ENCODE results near the gene FAM111A. TPM values are rescaled to one million over a fixed set of nuclear protein-coding genes. Genes with fewer than 3 reads are reported as not detected.

FAM111A gene
- total RNA-seq, 1 experiment from 2014 or later = 20.1 TPM

DNA sequence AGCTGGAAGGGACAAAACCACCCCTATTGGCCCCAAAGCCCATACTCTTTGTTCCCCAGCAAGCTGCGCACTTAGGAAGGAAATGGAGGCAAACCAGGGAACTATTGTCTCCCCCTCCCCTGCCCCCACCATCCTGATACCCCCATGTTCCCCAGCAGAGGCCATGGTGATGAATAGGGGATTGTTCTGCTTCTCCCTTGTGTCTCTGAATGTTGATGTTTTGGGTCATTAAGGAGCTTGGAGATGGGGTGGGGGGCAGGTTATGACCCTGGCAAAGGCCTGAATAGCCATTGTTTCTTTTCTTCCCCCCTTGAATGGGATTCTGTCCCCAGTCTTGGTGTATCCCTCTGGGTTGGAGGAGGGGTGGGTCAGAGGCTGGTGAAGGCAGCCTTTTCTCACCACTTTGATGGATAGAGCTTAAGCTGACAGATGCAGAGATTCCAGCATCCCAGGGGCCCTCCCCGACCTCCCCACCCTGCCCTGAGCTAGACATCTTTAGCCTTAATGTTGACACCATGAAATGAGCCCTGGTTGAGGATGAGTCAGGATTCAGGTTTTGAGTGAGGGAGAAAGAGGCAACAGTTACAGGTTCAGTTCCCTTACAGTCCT is 37.6 kb downstream of the FAM111A start:
- H3K4me3 Mint-ChIP-seq = no peak overlapping the region
- no peak for DNase-seq
- Histone ChIP-seq H3K27me3 (ENCODE audit: insufficient read depth, low read length) (no peaks in the 10 kb centered on the region), H4K20me1 (ENCODE audit: control insufficient read depth, insufficient read depth, insufficient read length) (no peaks in the 10 kb centered on the region), H3K23me2 (ENCODE audit: insufficient read length, low read depth, low read length, poor library complexity, severe bottlenecking) (no peaks in the 10 kb centered on the region), H4K5ac (ENCODE audit: insufficient read length, low read depth, low read length) (no peak overlapping the region), H3K9ac (ENCODE audit: extremely low read depth, insufficient read length, low read length) (no peak overlapping the region), H2BK15ac (ENCODE audit: low read depth, low read length) (no peak overlapping the region), H3K23ac (ENCODE audit: insufficient read length, low read depth, low read length) (no peak overlapping the region), H3K4me2 (ENCODE audit: insufficient read depth, insufficient read length, low read length) (no peak overlapping the region), H2BK5ac (ENCODE audit: insufficient read length, low read length) (no peak overlapping the region), H3K79me2 (ENCODE audit: insufficient read depth, low read length) (no peaks in the 10 kb centered on the region; the same call in 1 of the 2 replicates), H3K4ac (ENCODE audit: low read depth, low read length) (no peak overlapping the region), H2BK20ac (ENCODE audit: low read depth, low read length, poor library complexity, severe bottlenecking) (no peak overlapping the region), H3K27ac (ENCODE audit: insufficient read length, low read depth, low read length) (no peak overlapping the region), H3K14ac (ENCODE audit: insufficient read depth, low read length) (no peak overlapping the region), H3T11ph (ENCODE audit: low read length) (no peak overlapping the region), H3K9me3 (ENCODE audit: control insufficient read depth, low read depth, low read length) (no peaks in the 10 kb centered on the region), H2AK5ac (ENCODE audit: insufficient read length, low read length) (no peak overlapping the region), H3K18ac (ENCODE audit: insufficient read length, low read depth, low read length) (no peak overlapping the region), H2BK12ac (ENCODE audit: insufficient read length, low read depth, low read length) (no peak overlapping the region), H4K8ac (replicated peaks; ENCODE audit: insufficient read length, low read depth, low read length) (no peak overlapping the region), H4K91ac (ENCODE audit: insufficient read length, low read depth, low read length) (no peak overlapping the region), H3K79me1 (ENCODE audit: insufficient read depth, low read depth, low read length, poor library complexity, severe bottlenecking) (peaks cover 3% of the 10 kb centered on the region), H2BK120ac (ENCODE audit: low read depth, low read length, poor library complexity, severe bottlenecking) (no peak overlapping the region), H3K56ac (ENCODE audit: insufficient read length, low read depth, low read length) (no peak overlapping the region), H2AFZ (ENCODE audit: low read length) (no peak overlapping the region), H3K4me1 (ENCODE audit: insufficient read depth, low read length) (peaks cover 3% of the 10 kb centered on the region)
- no CpG with 5 or more reads among the region's 2 CpGs for WGBS (ENCODE audit: extremely low coverage, insufficient read length, low lambda C conversion rate)
- H3K36me3 Mint-ChIP-seq (ENCODE audit: insufficient read depth in 1 of 3, low read depth in 3 of 3) = peaks cover 16 to 40% (median 37%) of the 10 kb centered on the region in 3 experiments; a peak in 6 of 7 replicates
- peaks cover 25 to 49% of the 10 kb centered on the region in 2 experiments for H3K4me1 Mint-ChIP-seq
- no peak for TF ChIP-seq CTCF (conservative IDR thresholded peaks at IDR 0.05)
- no peak overlapping the region for H3K27ac Mint-ChIP-seq
- no peaks in the 10 kb centered on the region; the same call in 1 of the 2 replicates for H3K27me3 Mint-ChIP-seq (ENCODE audit: low read depth)
- peaks cover 8 to 12% of the 10 kb centered on the region in 2 experiments; a peak in 3 of 5 replicates for H3K9me3 Mint-ChIP-seq
